ENCODE results near the gene CCDC3.

Gene CCDC3

GRCh38 chr10:13043520-13043919 is 42.0 kb upstream of the CCDC3 start:
- Histone ChIP-seq H3K4me1 (ENCODE audit: insufficient read depth, low read length, severe bottlenecking) (no peaks in the 10 kb centered on the region), H3F3A (ENCODE audit: insufficient read depth, low read length) (no peaks in the 10 kb centered on the region), H4K20me1 (ENCODE audit: insufficient read depth, low read length) (no peaks in the 10 kb centered on the region), H2AFZ (ENCODE audit: low read length) (no peak overlapping the region), H3K4me2 (ENCODE audit: low read length) (no peak overlapping the region), H3K36me3 (ENCODE audit: insufficient read depth, low read length) (no peaks in the 10 kb centered on the region), H3K9me2 (ENCODE audit: low read depth, low read length) (no peaks in the 10 kb centered on the region), H3K9me3 (ENCODE audit: low read length) (no peaks in the 10 kb centered on the region), H3K27ac (ENCODE audit: low read depth, low read length, poor library complexity, severe bottlenecking) (no peak overlapping the region), H3K9ac (ENCODE audit: low read length) (no peak overlapping the region), H3K79me2 (ENCODE audit: insufficient read depth, low read length) (no peaks in the 10 kb centered on the region), H3K4me3 (ENCODE audit: low read depth, low read length, poor library complexity, severe bottlenecking) (no peak overlapping the region), H3K27me3 (ENCODE audit: insufficient read depth, low read length) (no peaks in the 10 kb centered on the region)
- TF ChIP-seq CTCF (IDR thresholded peaks at IDR 0.05; ENCODE audit: low read length) = no peak
- no peak for TF ChIP-seq EZH2 (IDR thresholded peaks at IDR 0.05; ENCODE audit: borderline replicate concordance, low read length)

GRCh38 chr10:13039761-13040160 is 38.2 kb upstream of the CCDC3 start:
- Histone ChIP-seq H3K4me1 (ENCODE audit: insufficient read depth, low read length, severe bottlenecking) (no peaks in the 10 kb centered on the region), H3K4me2 (ENCODE audit: low read length) (no peak overlapping the region), H3K79me2 (ENCODE audit: insufficient read depth, low read length) (no peaks in the 10 kb centered on the region), H3K27ac (ENCODE audit: low read depth, low read length, poor library complexity, severe bottlenecking) (no peak overlapping the region), H3K4me3 (ENCODE audit: low read depth, low read length, poor library complexity, severe bottlenecking) (no peak overlapping the region), H3K27me3 (ENCODE audit: insufficient read depth, low read length) (no peaks in the 10 kb centered on the region), H2AFZ (ENCODE audit: low read length) (no peak overlapping the region), H3K9me3 (ENCODE audit: low read length) (no peaks in the 10 kb centered on the region), H3K9ac (ENCODE audit: low read length) (no peak overlapping the region), H3F3A (ENCODE audit: insufficient read depth, low read length) (no peaks in the 10 kb centered on the region), H3K36me3 (ENCODE audit: insufficient read depth, low read length) (no peaks in the 10 kb centered on the region), H3K9me2 (ENCODE audit: low read depth, low read length) (no peaks in the 10 kb centered on the region), H4K20me1 (ENCODE audit: insufficient read depth, low read length) (no peaks in the 10 kb centered on the region)
- TF ChIP-seq CTCF (IDR thresholded peaks at IDR 0.05; ENCODE audit: low read length) (no peak), EZH2 (IDR thresholded peaks at IDR 0.05; ENCODE audit: borderline replicate concordance, low read length) (no peak)

GRCh38 chr10:13038391-13038790 is 36.9 kb upstream of the CCDC3 start:
- no peak for TF ChIP-seq CTCF (IDR thresholded peaks at IDR 0.05; ENCODE audit: low read length)
- TF ChIP-seq EZH2 (IDR thresholded peaks at IDR 0.05; ENCODE audit: borderline replicate concordance, low read length) = no peak

More at GRCh38 chr10:13038391-13038790, 36.9 kb upstream of the CCDC3 start:
- no peaks in the 10 kb centered on the region for H3K36me3 ChIP-seq (ENCODE audit: insufficient read depth, low read length)
- H3K9me2 ChIP-seq (ENCODE audit: low read depth, low read length) = no peaks in the 10 kb centered on the region
- H3K4me1 ChIP-seq (ENCODE audit: insufficient read depth, low read length, severe bottlenecking) = no peaks in the 10 kb centered on the region
- H4K20me1 ChIP-seq (ENCODE audit: insufficient read depth, low read length) = no peaks in the 10 kb centered on the region
- no peaks in the 10 kb centered on the region for H3K79me2 ChIP-seq (ENCODE audit: insufficient read depth, low read length)
- H3K27ac ChIP-seq (ENCODE audit: low read depth, low read length, poor library complexity, severe bottlenecking) = no peak overlapping the region
- H2AFZ ChIP-seq (ENCODE audit: low read length) = no peak overlapping the region
- no peak overlapping the region for H3K4me2 ChIP-seq (ENCODE audit: low read length)
- no peak overlapping the region for H3K9ac ChIP-seq (ENCODE audit: low read length)
- H3K4me3 ChIP-seq (ENCODE audit: low read depth, low read length, poor library complexity, severe bottlenecking) = no peak overlapping the region
- no peaks in the 10 kb centered on the region for H3F3A ChIP-seq (ENCODE audit: insufficient read depth, low read length)
- no peaks in the 10 kb centered on the region for H3K27me3 ChIP-seq (ENCODE audit: insufficient read depth, low read length)
- no peaks in the 10 kb centered on the region for H3K9me3 ChIP-seq (ENCODE audit: low read length)

All from OCI-LY1 (cell line).